CD14-positive monocyte (primary cell): ENCODE data around the gene INPP5B. TPM values are rescaled to one million over a fixed set of nuclear protein-coding genes. Genes with fewer than 3 reads are reported as not detected.
"Not testable (repeated sequence)": the region's sequence is repeated elsewhere in the genome, so short reads cannot be mapped to it uniquely, and the experiment has no call there.

Experiments
- DNase-seq, 3 donors: peaks; one replicate each; pipeline ENCODE4 v3.0.0-alpha.2; 2011 to 2022
- H2AFZ ChIP-seq: 2 replicates; pipeline ENCODE4 v1.6.0; 2012; ENCODE audit warnings: mild to moderate bottlenecking, low read depth, low read length, inconsistent platforms; ENCODE audit not compliant: insufficient read depth, poor library complexity, severe bottlenecking
- H3K27ac ChIP-seq, 2 donors: 1 replicate in 1 of 2; 2 replicates in 1 of 2; pipeline ENCODE4 v1.5.1; 2012 to 2013; ENCODE audit warnings: low read length in 2 of 2, control low read depth in 1 of 2, inconsistent platforms in 1 of 2, low read depth in 1 of 2, mild to moderate bottlenecking in 1 of 2
- H3K27me3 ChIP-seq, 2 donors: one replicate each; pipeline versions ENCODE4 v1.6.0 to v1.6.1; 2011 to 2013; ENCODE audit warnings: low read length in 2 of 2; ENCODE audit not compliant: control insufficient read depth in 2 of 2, insufficient read depth in 2 of 2
- H3K36me3 ChIP-seq, 2 donors: replicated peaks in 1 of 2; 1 replicate in 1 of 2; 2 replicates in 1 of 2; pipeline versions ENCODE4 v1.5.1 to v1.6.1; 2012 to 2013; ENCODE audit warnings: low read length in 2 of 2, control low read depth in 1 of 2, inconsistent platforms in 1 of 2, mild to moderate bottlenecking in 1 of 2; ENCODE audit not compliant: insufficient read depth in 2 of 2, control insufficient read depth in 1 of 2
- H3K4me1 ChIP-seq, 2 donors: 1 replicate in 1 of 2; 2 replicates in 1 of 2; pipeline versions ENCODE4 v1.5.1 to v1.6.1; 2012 to 2013; ENCODE audit warnings: low read length in 2 of 2, control low read depth in 1 of 2, inconsistent platforms in 1 of 2, mild to moderate bottlenecking in 1 of 2, moderate library complexity in 1 of 2; ENCODE audit not compliant: insufficient read depth in 2 of 2, control insufficient read depth in 1 of 2
- H3K4me2 ChIP-seq: replicated peaks from 2 replicates; pipeline ENCODE3; 2012; ENCODE audit warnings: low read length, moderate library complexity, mild to moderate bottlenecking; ENCODE audit not compliant: poor library complexity, severe bottlenecking; ENCODE audit errors: extremely low read depth
- H3K4me3 ChIP-seq, 3 experiments: fragments of 200-600 bp in 1 of 3; sonication (generic) in 1 of 3; replicated peaks in 1 of 3; 1 replicate in 2 of 3; 2 replicates in 1 of 3; pipeline ENCODE4 v1.5.1; 2011 to 2013; ENCODE audit warnings: low read length in 3 of 3, mild to moderate bottlenecking in 3 of 3, control low read depth in 2 of 3, low read depth in 2 of 3, inconsistent platforms in 1 of 3, moderate library complexity in 1 of 3
- H3K79me2 ChIP-seq: 2 replicates; pipeline ENCODE4 v1.6.0; 2012; ENCODE audit warnings: mild to moderate bottlenecking, control low read depth, inconsistent platforms, low read length, moderate library complexity; ENCODE audit not compliant: insufficient read depth
- H3K9ac ChIP-seq: 2 replicates; pipeline ENCODE4 v1.6.0; 2017; ENCODE audit warnings: low read length, mild to moderate bottlenecking; ENCODE audit not compliant: insufficient read depth, poor library complexity, severe bottlenecking
- H3K9me3 ChIP-seq, 2 donors: replicated peaks in 1 of 2; 1 replicate in 1 of 2; 2 replicates in 1 of 2; pipeline versions ENCODE4 v1.5.1 to v1.6.1; 2012 to 2013; ENCODE audit warnings: low read length in 2 of 2, control low read depth in 1 of 2; ENCODE audit not compliant: control insufficient read depth in 1 of 2, insufficient read depth in 1 of 2
- H4K20me1 ChIP-seq: 2 replicates; pipeline ENCODE4 v1.6.0; 2012; ENCODE audit warnings: mild to moderate bottlenecking, low read length, control low read depth, moderate library complexity; ENCODE audit not compliant: insufficient read depth
- H3K27ac Mint-ChIP-seq, 7 donors: one replicate each; pipeline ENCODE4 v1.8.0; 2020; ENCODE audit warnings: mild to moderate bottlenecking in 7 of 7, mixed read lengths in 7 of 7, moderate library complexity in 6 of 7, inconsistent platforms in 2 of 7
- H3K27me3 Mint-ChIP-seq, 3 donors: one replicate each; pipeline ENCODE4 v1.8.0; 2021 to 2022; ENCODE audit warnings: low read depth in 3 of 3, mild to moderate bottlenecking in 3 of 3, mixed read lengths in 3 of 3, moderate library complexity in 3 of 3, inconsistent platforms in 1 of 3
- H3K36me3 Mint-ChIP-seq, 2 donors: one replicate each; pipeline ENCODE4 v1.8.0; 2020; ENCODE audit warnings: mixed read lengths in 2 of 2, inconsistent platforms in 1 of 2, mild to moderate bottlenecking in 1 of 2
- H3K4me1 Mint-ChIP-seq: one replicate; pipeline ENCODE4 v1.8.0; 2020; ENCODE audit warnings: mild to moderate bottlenecking, mixed read lengths
- H3K4me3 Mint-ChIP-seq, 2 donors: one replicate each; pipeline ENCODE4 v1.8.0; 2020; ENCODE audit warnings: mild to moderate bottlenecking in 2 of 2, mixed read lengths in 2 of 2, moderate library complexity in 1 of 2
- H3K9me3 Mint-ChIP-seq, 7 donors: one replicate each; pipeline ENCODE4 v1.8.0; 2020 to 2022; ENCODE audit warnings: mixed read lengths in 7 of 7, mild to moderate bottlenecking in 6 of 7, moderate library complexity in 6 of 7, inconsistent platforms in 2 of 7
- WGBS: methylation state at CpG from one replicate; pipeline ENCODE4 v1.1.5; 2013; ENCODE audit warnings: missing lambda C conversion rate; ENCODE audit not compliant: insufficient coverage; 5-methylcytosine and 5-hydroxymethylcytosine counted together
- intact Hi-C, 2 donors: fragments of 100-400 bp; cut with micrococcal nuclease; formaldehyde crosslinking; loops; one replicate each; pipeline versions ENCODE4 v1.15.0 to v1.15.1; 2023
- polyA plus RNA-seq, 3 donors: library from polyadenylated mRNA; depleted of rRNA in 1 of 3; unstranded in 2 of 3; stranded (reverse) in 1 of 3; fragments of 300-500 nt in 2 of 3; fragments of >200 nt in 1 of 3; fragmentation: Illumina TruSeq in 2 of 3; gene quantifications; 1 replicate in 2 of 3; 2 replicates in 1 of 3; pipeline ENCODE4 v1.2.3, GENCODE V29; 2012 to 2021
- TF ChIP-seq, protein P1 (sequence below): fragments of 200-600 bp; IDR thresholded peaks from one replicate; pipeline ENCODE4 v1.8.0; 2022; ENCODE audit warnings: antibody characterized with exemption, mild to moderate bottlenecking

INPP5B gene
- polyA plus RNA-seq, 3 donors = 3.0 to 13.1 (median 5.8) TPM

DNA sequence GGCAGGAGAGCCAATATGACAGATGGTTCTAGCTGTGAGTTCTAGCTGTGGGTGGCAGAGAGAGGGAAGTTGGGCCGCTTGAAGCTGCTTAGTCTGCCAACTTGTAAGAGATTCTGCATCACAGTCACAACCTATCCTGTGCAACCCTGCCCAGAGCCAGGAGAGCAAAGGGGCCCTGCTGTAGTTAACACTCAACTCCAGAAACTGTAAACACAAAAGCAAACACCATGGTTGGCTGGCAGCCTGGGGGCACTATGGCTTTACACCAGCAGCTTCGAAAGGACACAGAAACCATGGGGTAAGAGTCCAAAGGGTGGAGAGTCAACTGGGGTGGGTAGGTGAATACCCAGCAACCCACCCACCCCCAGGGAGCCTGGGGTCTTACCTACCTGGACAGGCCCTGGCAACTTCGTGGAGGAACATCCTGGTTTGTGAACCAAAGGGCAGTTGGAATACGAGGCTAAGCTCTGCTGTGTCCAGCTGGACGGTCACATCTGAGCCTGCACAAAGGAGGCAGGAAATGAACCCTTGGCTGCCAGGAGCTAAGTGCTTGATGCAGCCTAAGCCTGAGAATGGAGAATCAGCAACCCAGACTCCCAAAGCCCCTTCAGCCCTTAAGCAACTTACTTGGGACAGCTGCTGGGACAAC is 6.4 kb downstream of the INPP5B start:
- Histone ChIP-seq H3K9ac (no peak overlapping the region), H3K27me3 (no peaks in the 10 kb centered on the region), H3K36me3 (peaks cover 32 to 40% of the 10 kb centered on the region in 2 donors), H3K27ac (no peak overlapping the region), H3K4me2 (no peak overlapping the region), H3K4me1 (peaks cover under 1% of the 10 kb centered on the region in 2 donors), H2AFZ (no peak overlapping the region), H3K4me3 (no peak overlapping the region), H3K9me3 (no peaks in the 10 kb centered on the region), H4K20me1 (no peaks in the 10 kb centered on the region), H3K79me2 (peaks cover 4% of the 10 kb centered on the region)
- H3K4me1 Mint-ChIP-seq = peaks cover 3% of the 10 kb centered on the region
- WGBS = 86% methylated on average over 4 of the region's 5 CpGs
- no peak for DNase-seq
- TF ChIP-seq, protein P1, sequence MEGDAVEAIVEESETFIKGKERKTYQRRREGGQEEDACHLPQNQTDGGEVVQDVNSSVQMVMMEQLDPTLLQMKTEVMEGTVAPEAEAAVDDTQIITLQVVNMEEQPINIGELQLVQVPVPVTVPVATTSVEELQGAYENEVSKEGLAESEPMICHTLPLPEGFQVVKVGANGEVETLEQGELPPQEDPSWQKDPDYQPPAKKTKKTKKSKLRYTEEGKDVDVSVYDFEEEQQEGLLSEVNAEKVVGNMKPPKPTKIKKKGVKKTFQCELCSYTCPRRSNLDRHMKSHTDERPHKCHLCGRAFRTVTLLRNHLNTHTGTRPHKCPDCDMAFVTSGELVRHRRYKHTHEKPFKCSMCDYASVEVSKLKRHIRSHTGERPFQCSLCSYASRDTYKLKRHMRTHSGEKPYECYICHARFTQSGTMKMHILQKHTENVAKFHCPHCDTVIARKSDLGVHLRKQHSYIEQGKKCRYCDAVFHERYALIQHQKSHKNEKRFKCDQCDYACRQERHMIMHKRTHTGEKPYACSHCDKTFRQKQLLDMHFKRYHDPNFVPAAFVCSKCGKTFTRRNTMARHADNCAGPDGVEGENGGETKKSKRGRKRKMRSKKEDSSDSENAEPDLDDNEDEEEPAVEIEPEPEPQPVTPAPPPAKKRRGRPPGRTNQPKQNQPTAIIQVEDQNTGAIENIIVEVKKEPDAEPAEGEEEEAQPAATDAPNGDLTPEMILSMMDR = no peak
- no peak overlapping the region for H3K4me3 Mint-ChIP-seq
- no peaks in the 10 kb centered on the region for H3K9me3 Mint-ChIP-seq
- no peaks in the 10 kb centered on the region for H3K27me3 Mint-ChIP-seq
- intact Hi-C loops = no loop called here
- H3K36me3 Mint-ChIP-seq = peaks cover 28 to 70% of the 10 kb centered on the region in 2 donors
- H3K27ac Mint-ChIP-seq = peak overlapping the region in 2 of 7 donors; percentile 20 to 47

DNA sequence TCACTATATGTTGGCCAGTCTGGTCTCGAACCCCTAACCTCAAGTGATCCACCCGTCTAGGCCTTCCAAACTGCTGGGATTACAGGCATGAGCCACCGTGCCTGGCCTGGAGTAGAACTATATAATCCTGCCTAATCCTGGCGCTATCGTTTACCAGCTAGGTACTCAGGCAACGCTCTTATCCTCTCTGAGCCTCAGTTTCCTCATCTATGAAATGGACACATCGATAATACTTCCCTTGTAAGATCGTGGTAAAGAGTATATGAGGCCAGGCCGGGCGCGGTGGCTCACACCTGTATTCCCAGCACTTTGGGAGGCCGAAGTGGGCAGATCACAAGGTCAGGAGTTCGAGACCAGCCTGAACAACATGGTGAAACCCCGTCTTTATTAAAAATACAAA is 10.1 kb downstream of the INPP5B start:
- peaks cover 23 to 55% of the 10 kb centered on the region in 2 donors for H3K36me3 Mint-ChIP-seq
- H3K4me1 ChIP-seq, H3K4me2 ChIP-seq, H3K9me3 Mint-ChIP-seq, H3K27ac Mint-ChIP-seq, H3K9ac ChIP-seq, H3K4me3 Mint-ChIP-seq, H3K27me3 Mint-ChIP-seq, H3K4me3 ChIP-seq, H3K9me3 ChIP-seq, H3K27ac ChIP-seq, DNase-seq, H2AFZ ChIP-seq, H3K79me2 ChIP-seq, intact Hi-C loops, H4K20me1 ChIP-seq, H3K4me1 Mint-ChIP-seq, H3K27me3 ChIP-seq: not testable (repeated sequence)
- peaks cover 24 to 37% of the 10 kb centered on the region in 2 donors for H3K36me3 ChIP-seq
- WGBS = 97% methylated on average over 13 of the region's 14 CpGs
